CD14-positive monocyte (primary cell): ENCODE results near the gene DAGLA. TPM values are rescaled to one million over a fixed set of nuclear protein-coding genes. Genes with fewer than 3 reads are reported as not detected.
A peak's percentile ranks its signal among the peaks of the same experiment; 100 is the strongest.

Experiments used
- DNase-seq, 3 donors: peaks; one replicate each; pipeline ENCODE4 v3.0.0-alpha.2; 2011 to 2022
- H2AFZ ChIP-seq: 2 replicates; pipeline ENCODE4 v1.6.0; 2012; ENCODE audit warnings: mild to moderate bottlenecking, low read depth, low read length, inconsistent platforms; ENCODE audit not compliant: insufficient read depth, poor library complexity, severe bottlenecking
- H3K27ac ChIP-seq, 2 donors: 1 replicate in 1 of 2; 2 replicates in 1 of 2; pipeline ENCODE4 v1.5.1; 2012 to 2013; ENCODE audit warnings: low read length in 2 of 2, control low read depth in 1 of 2, inconsistent platforms in 1 of 2, low read depth in 1 of 2, mild to moderate bottlenecking in 1 of 2
- H3K27me3 ChIP-seq, 2 donors: one replicate each; pipeline versions ENCODE4 v1.6.0 to v1.6.1; 2011 to 2013; ENCODE audit warnings: low read length in 2 of 2; ENCODE audit not compliant: control insufficient read depth in 2 of 2, insufficient read depth in 2 of 2
- H3K36me3 ChIP-seq, 2 donors: replicated peaks in 1 of 2; 1 replicate in 1 of 2; 2 replicates in 1 of 2; pipeline versions ENCODE4 v1.5.1 to v1.6.1; 2012 to 2013; ENCODE audit warnings: low read length in 2 of 2, control low read depth in 1 of 2, inconsistent platforms in 1 of 2, mild to moderate bottlenecking in 1 of 2; ENCODE audit not compliant: insufficient read depth in 2 of 2, control insufficient read depth in 1 of 2
- H3K4me1 ChIP-seq, 2 donors: 1 replicate in 1 of 2; 2 replicates in 1 of 2; pipeline versions ENCODE4 v1.5.1 to v1.6.1; 2012 to 2013; ENCODE audit warnings: low read length in 2 of 2, control low read depth in 1 of 2, inconsistent platforms in 1 of 2, mild to moderate bottlenecking in 1 of 2, moderate library complexity in 1 of 2; ENCODE audit not compliant: insufficient read depth in 2 of 2, control insufficient read depth in 1 of 2
- H3K4me2 ChIP-seq: replicated peaks from 2 replicates; pipeline ENCODE3; 2012; ENCODE audit warnings: low read length, moderate library complexity, mild to moderate bottlenecking; ENCODE audit not compliant: poor library complexity, severe bottlenecking; ENCODE audit errors: extremely low read depth
- H3K4me3 ChIP-seq, 3 experiments: fragments of 200-600 bp in 1 of 3; sonication (generic) in 1 of 3; replicated peaks in 1 of 3; 1 replicate in 2 of 3; 2 replicates in 1 of 3; pipeline ENCODE4 v1.5.1; 2011 to 2013; ENCODE audit warnings: low read length in 3 of 3, mild to moderate bottlenecking in 3 of 3, control low read depth in 2 of 3, low read depth in 2 of 3, inconsistent platforms in 1 of 3, moderate library complexity in 1 of 3
- H3K79me2 ChIP-seq: 2 replicates; pipeline ENCODE4 v1.6.0; 2012; ENCODE audit warnings: mild to moderate bottlenecking, control low read depth, inconsistent platforms, low read length, moderate library complexity; ENCODE audit not compliant: insufficient read depth
- H3K9ac ChIP-seq: 2 replicates; pipeline ENCODE4 v1.6.0; 2017; ENCODE audit warnings: low read length, mild to moderate bottlenecking; ENCODE audit not compliant: insufficient read depth, poor library complexity, severe bottlenecking
- H3K9me3 ChIP-seq, 2 donors: replicated peaks in 1 of 2; 1 replicate in 1 of 2; 2 replicates in 1 of 2; pipeline versions ENCODE4 v1.5.1 to v1.6.1; 2012 to 2013; ENCODE audit warnings: low read length in 2 of 2, control low read depth in 1 of 2; ENCODE audit not compliant: control insufficient read depth in 1 of 2, insufficient read depth in 1 of 2
- H4K20me1 ChIP-seq: 2 replicates; pipeline ENCODE4 v1.6.0; 2012; ENCODE audit warnings: mild to moderate bottlenecking, low read length, control low read depth, moderate library complexity; ENCODE audit not compliant: insufficient read depth
- H3K27ac Mint-ChIP-seq, 7 donors: one replicate each; pipeline ENCODE4 v1.8.0; 2020; ENCODE audit warnings: mild to moderate bottlenecking in 7 of 7, mixed read lengths in 7 of 7, moderate library complexity in 6 of 7, inconsistent platforms in 2 of 7
- H3K27me3 Mint-ChIP-seq, 3 donors: one replicate each; pipeline ENCODE4 v1.8.0; 2021 to 2022; ENCODE audit warnings: low read depth in 3 of 3, mild to moderate bottlenecking in 3 of 3, mixed read lengths in 3 of 3, moderate library complexity in 3 of 3, inconsistent platforms in 1 of 3
- H3K36me3 Mint-ChIP-seq, 2 donors: one replicate each; pipeline ENCODE4 v1.8.0; 2020; ENCODE audit warnings: mixed read lengths in 2 of 2, inconsistent platforms in 1 of 2, mild to moderate bottlenecking in 1 of 2
- H3K4me1 Mint-ChIP-seq: one replicate; pipeline ENCODE4 v1.8.0; 2020; ENCODE audit warnings: mild to moderate bottlenecking, mixed read lengths
- H3K4me3 Mint-ChIP-seq, 2 donors: one replicate each; pipeline ENCODE4 v1.8.0; 2020; ENCODE audit warnings: mild to moderate bottlenecking in 2 of 2, mixed read lengths in 2 of 2, moderate library complexity in 1 of 2
- H3K9me3 Mint-ChIP-seq, 7 donors: one replicate each; pipeline ENCODE4 v1.8.0; 2020 to 2022; ENCODE audit warnings: mixed read lengths in 7 of 7, mild to moderate bottlenecking in 6 of 7, moderate library complexity in 6 of 7, inconsistent platforms in 2 of 7
- WGBS: methylation state at CpG from one replicate; pipeline ENCODE4 v1.1.5; 2013; ENCODE audit warnings: missing lambda C conversion rate; ENCODE audit not compliant: insufficient coverage; 5-methylcytosine and 5-hydroxymethylcytosine counted together
- intact Hi-C, 2 donors: fragments of 100-400 bp; cut with micrococcal nuclease; formaldehyde crosslinking; loops; one replicate each; pipeline versions ENCODE4 v1.15.0 to v1.15.1; 2023
- polyA plus RNA-seq, 3 donors: library from polyadenylated mRNA; depleted of rRNA in 1 of 3; unstranded in 2 of 3; stranded (reverse) in 1 of 3; fragments of 300-500 nt in 2 of 3; fragments of >200 nt in 1 of 3; fragmentation: Illumina TruSeq in 2 of 3; gene quantifications; 1 replicate in 2 of 3; 2 replicates in 1 of 3; pipeline ENCODE4 v1.2.3, GENCODE V29; 2012 to 2021
- TF ChIP-seq, protein P1 (sequence below): fragments of 200-600 bp; IDR thresholded peaks from one replicate; pipeline ENCODE4 v1.8.0; 2022; ENCODE audit warnings: antibody characterized with exemption, mild to moderate bottlenecking

DAGLA gene
- polyA plus RNA-seq, 3 donors, result 0.16 to 6.7 (median 0.73) TPM

DNA sequence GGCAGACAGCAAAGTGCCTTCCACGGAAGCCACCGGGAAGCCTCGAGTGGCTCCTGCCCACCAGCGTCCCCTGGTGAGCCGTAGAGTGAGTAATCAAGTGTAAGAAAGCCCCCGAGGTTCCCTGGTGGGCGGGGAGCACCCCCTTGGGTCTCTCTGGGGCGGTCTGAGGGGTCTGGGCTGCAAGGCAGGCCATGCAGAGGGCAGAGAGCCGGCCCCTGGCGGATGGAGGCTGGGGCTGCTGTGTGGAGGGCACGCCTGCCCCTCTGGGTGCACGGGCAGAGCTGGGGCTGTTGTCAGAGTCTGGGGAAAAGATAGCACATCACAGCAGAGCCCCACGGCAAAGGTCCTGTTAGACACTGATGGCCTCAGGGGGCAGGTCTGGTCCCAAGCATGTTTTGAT is 46.6 kb downstream of the DAGLA start:
- Histone ChIP-seq H4K20me1 (no peaks in the 10 kb centered on the region), H3K27me3 (no peaks in the 10 kb centered on the region), H3K79me2 (no peaks in the 10 kb centered on the region), H3K9ac (no peak overlapping the region), H3K36me3 (peaks cover 2 to 74% of the 10 kb centered on the region in 2 donors), H2AFZ (no peak overlapping the region), H3K27ac (no peak overlapping the region), H3K4me2 (no peak overlapping the region), H3K9me3 (no peaks in the 10 kb centered on the region), H3K4me1 (no peaks in the 10 kb centered on the region), H3K4me3 (no peak overlapping the region)
- H3K4me1 Mint-ChIP-seq, result peaks cover 2% of the 10 kb centered on the region
- no peak for DNase-seq
- H3K9me3 Mint-ChIP-seq, result no peaks in the 10 kb centered on the region
- H3K27me3 Mint-ChIP-seq, result peaks cover 0 to 6% (median 0%) of the 10 kb centered on the region in 3 donors
- intact Hi-C loops, result no loop called here
- peaks cover 38 to 45% of the 10 kb centered on the region in 2 donors for H3K36me3 Mint-ChIP-seq
- no peak overlapping the region for H3K4me3 Mint-ChIP-seq
- WGBS, result 96% methylated on average over 13 of the region's 13 CpGs
- peak overlapping the region in 3 of 7 donors; percentile 19 to 48 (median 24) for H3K27ac Mint-ChIP-seq
- TF ChIP-seq, protein P1, sequence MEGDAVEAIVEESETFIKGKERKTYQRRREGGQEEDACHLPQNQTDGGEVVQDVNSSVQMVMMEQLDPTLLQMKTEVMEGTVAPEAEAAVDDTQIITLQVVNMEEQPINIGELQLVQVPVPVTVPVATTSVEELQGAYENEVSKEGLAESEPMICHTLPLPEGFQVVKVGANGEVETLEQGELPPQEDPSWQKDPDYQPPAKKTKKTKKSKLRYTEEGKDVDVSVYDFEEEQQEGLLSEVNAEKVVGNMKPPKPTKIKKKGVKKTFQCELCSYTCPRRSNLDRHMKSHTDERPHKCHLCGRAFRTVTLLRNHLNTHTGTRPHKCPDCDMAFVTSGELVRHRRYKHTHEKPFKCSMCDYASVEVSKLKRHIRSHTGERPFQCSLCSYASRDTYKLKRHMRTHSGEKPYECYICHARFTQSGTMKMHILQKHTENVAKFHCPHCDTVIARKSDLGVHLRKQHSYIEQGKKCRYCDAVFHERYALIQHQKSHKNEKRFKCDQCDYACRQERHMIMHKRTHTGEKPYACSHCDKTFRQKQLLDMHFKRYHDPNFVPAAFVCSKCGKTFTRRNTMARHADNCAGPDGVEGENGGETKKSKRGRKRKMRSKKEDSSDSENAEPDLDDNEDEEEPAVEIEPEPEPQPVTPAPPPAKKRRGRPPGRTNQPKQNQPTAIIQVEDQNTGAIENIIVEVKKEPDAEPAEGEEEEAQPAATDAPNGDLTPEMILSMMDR, result no peak

DNA sequence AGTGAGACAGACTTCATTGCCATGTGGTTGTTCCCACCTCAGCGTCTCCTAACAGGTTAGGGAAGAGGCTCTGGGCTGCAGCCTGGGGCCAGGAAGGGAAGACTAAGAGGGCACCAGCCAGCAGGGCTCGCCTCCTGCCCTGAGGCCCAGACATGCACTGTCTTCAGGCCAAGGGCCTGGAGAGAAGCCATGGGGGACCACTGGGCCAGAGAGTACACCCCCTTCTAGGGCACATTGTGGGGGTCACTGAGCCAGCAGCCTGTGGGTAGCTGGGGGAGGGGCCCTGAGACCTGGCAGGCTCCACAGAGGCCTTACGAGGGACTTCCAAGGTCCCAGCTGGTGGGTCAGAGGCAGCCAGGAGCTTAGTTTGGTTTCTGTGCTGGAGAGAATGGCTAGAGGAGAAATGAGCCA is 47.2 kb downstream of the DAGLA start:
- H3K27me3 Mint-ChIP-seq, result peaks cover 0 to 6% (median 0%) of the 10 kb centered on the region in 3 donors
- TF ChIP-seq, protein P1, result no peak
- 100% methylated on average over 3 of the region's 3 CpGs for WGBS

More for the DNA sequence above, 47.2 kb downstream of the DAGLA start:
- intact Hi-C loops, result no loop called here
- Mint-ChIP-seq H3K4me3 (no peak overlapping the region), H3K4me1 (no peaks in the 10 kb centered on the region), H3K9me3 (peaks cover 0 to 2% (median 0%) of the 10 kb centered on the region in 7 donors), H3K27ac (peak overlapping the region in 1 of 7 donors; percentile 6), H3K36me3 (peaks cover 36 to 40% of the 10 kb centered on the region in 2 donors)
- no peak overlapping the region for H3K9ac ChIP-seq
- H2AFZ ChIP-seq, result no peak overlapping the region
- no peaks in the 10 kb centered on the region for H4K20me1 ChIP-seq
- no peak overlapping the region for H3K27ac ChIP-seq
- DNase-seq, result no peak
- no peak overlapping the region for H3K4me3 ChIP-seq
- H3K36me3 ChIP-seq, result peaks cover 2 to 74% of the 10 kb centered on the region in 2 donors
- no peaks in the 10 kb centered on the region for H3K27me3 ChIP-seq
- H3K79me2 ChIP-seq, result no peaks in the 10 kb centered on the region
- H3K4me2 ChIP-seq, result no peak overlapping the region
- no peaks in the 10 kb centered on the region for H3K9me3 ChIP-seq
- H3K4me1 ChIP-seq, result no peaks in the 10 kb centered on the region
